Thyroid gland (tissue), 4 donors: Measurements from ENCODE around the gene CDIP1. TPM values are rescaled to one million over a fixed set of nuclear protein-coding genes. Genes with fewer than 3 reads are reported as not detected.

ENCODE experiments used
- DNase-seq, 2 donors: peaks; one replicate each; pipeline ENCODE4 v3.0.0-alpha.2; 2019
- H3K27ac ChIP-seq, 3 donors: fragments of 200-600 bp; sonication (generic); 1 replicate in 2 of 3; 2 replicates in 1 of 3; pipeline ENCODE4 v1.5.1; 2016 to 2019; ENCODE audit warnings: mild to moderate bottlenecking in 1 of 3, moderate library complexity in 1 of 3
- H3K27me3 ChIP-seq: fragments of 200-600 bp; sonication (generic); one replicate; pipeline ENCODE4 v1.5.1; 2019
- H3K36me3 ChIP-seq, 2 donors: fragments of 200-600 bp; sonication (generic); one replicate each; pipeline ENCODE4 v1.5.1; 2016 to 2019
- H3K4me1 ChIP-seq, 2 donors: fragments of 200-600 bp; sonication (generic); one replicate each; pipeline ENCODE4 v1.5.1; 2017 to 2019
- H3K4me3 ChIP-seq, 3 donors: fragments of 200-600 bp; sonication (generic); replicated peaks in 1 of 3; 1 replicate in 2 of 3; 2 replicates in 1 of 3; pipeline ENCODE4 v1.5.1; 2016; ENCODE audit warnings: mild to moderate bottlenecking in 1 of 3
- H3K9me3 ChIP-seq: fragments of 200-600 bp; sonication (generic); one replicate; pipeline ENCODE4 v1.5.1; 2017
- POLR2A ChIP-seq, 2 donors: fragments of 450-650 bp; IDR thresholded peaks; one replicate each; pipeline ENCODE4 v1.6.1; 2017; ENCODE audit warnings: antibody characterized with exemption in 2 of 2, mild to moderate bottlenecking in 2 of 2, moderate library complexity in 1 of 2
- WGBS, 2 donors: methylation state at CpG; one replicate each; pipeline ENCODE4 v1.1.5; 2017; 5-methylcytosine and 5-hydroxymethylcytosine counted together
- intact Hi-C: fragments of 100-400 bp; cut with DNase I; formaldehyde crosslinking; loops from one replicate; pipeline ENCODE4 v1.15.1; 2023
- total RNA-seq, 4 donors: library from RNA; depleted of rRNA; stranded (reverse); fragments of >200 nt; gene quantifications; one replicate each; pipeline ENCODE4 v1.2.3, GENCODE V29; 2016
- TF ChIP-seq, protein P1 (sequence below), 6 experiments: fragments of 200-600 bp in 3 of 6; fragments of 450-650 bp in 3 of 6; sonication (generic) in 3 of 6; IDR thresholded peaks; one replicate each; pipeline ENCODE4 v1.5.1; 2016 to 2019; ENCODE audit warnings: antibody characterized with exemption in 6 of 6, mild to moderate bottlenecking in 2 of 6, inconsistent platforms in 1 of 6, moderate library complexity in 1 of 6

The CDIP1 gene
- total RNA-seq, 4 donors from 2014 or later = 15.5 to 25.4 (median 25.2) TPM

DNA sequence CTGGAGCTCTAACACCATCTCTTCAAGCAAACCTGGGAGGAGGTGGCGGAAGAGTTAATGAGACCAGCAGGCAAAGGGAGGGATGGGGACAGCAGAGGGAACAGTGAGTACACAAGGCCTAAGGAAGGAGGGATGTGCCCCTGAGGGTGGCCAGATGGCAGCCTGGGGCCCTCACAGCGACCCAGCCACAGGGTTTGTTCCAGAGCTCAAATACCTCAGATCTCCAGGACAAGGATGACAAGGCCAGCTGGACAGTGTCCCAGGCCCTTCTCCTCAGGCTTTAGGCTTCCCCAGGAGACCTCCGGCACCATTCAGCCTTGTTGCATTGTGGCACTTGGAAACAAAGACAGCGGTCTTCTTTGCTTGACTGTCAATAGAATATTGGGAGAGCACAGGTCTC, 14.9 kb downstream of the CDIP1 start:
- intact Hi-C loops = no loop called here
- WGBS, 2 donors = 92 to 99% methylated on average over 4 of the region's 4 CpGs
- Histone ChIP-seq H3K9me3 (no peaks in the 10 kb centered on the region), H3K4me1 (peaks cover 0 to 7% of the 10 kb centered on the region in 2 donors), H3K36me3 (no peaks in the 10 kb centered on the region), H3K4me3 (no peak overlapping the region), H3K27me3 (no peaks in the 10 kb centered on the region), H3K27ac (no peak overlapping the region)
- no peak for TF ChIP-seq POLR2A (IDR thresholded peaks at IDR 0.05)
- TF ChIP-seq, protein P1, sequence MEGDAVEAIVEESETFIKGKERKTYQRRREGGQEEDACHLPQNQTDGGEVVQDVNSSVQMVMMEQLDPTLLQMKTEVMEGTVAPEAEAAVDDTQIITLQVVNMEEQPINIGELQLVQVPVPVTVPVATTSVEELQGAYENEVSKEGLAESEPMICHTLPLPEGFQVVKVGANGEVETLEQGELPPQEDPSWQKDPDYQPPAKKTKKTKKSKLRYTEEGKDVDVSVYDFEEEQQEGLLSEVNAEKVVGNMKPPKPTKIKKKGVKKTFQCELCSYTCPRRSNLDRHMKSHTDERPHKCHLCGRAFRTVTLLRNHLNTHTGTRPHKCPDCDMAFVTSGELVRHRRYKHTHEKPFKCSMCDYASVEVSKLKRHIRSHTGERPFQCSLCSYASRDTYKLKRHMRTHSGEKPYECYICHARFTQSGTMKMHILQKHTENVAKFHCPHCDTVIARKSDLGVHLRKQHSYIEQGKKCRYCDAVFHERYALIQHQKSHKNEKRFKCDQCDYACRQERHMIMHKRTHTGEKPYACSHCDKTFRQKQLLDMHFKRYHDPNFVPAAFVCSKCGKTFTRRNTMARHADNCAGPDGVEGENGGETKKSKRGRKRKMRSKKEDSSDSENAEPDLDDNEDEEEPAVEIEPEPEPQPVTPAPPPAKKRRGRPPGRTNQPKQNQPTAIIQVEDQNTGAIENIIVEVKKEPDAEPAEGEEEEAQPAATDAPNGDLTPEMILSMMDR (IDR thresholded peaks at IDR 0.05) = no peak
- no peak for DNase-seq

DNA sequence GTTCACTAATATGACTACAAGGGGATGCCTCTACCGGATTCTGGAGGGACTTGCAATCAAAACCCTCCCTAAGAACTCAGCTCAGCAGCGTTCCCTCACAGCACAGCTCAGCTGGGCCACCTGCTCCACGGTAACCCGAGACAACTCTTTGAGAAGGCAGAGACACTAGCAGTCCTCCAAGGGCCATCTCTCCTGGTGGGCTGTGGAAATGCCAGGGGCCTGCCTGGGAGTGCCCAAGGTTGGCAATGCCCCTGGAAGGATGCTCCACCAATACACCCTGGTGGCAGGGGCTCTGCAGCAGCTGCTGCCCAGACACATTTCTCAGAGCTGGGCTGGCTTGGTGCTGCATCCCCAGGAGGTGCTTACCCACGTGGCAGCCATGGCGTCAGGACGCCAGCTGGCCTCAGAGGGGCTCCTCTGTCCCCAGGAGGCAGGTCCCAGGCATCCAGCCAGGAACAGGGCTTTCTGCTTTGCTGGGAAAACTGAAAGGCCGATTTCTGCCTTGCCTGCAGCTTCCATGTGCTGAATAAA, 16.5 kb downstream of the CDIP1 start:
- 35 to 62% methylated on average over 6 to 8 of the region's 8 CpGs for WGBS, 2 donors
- Histone ChIP-seq H3K36me3 (no peaks in the 10 kb centered on the region), H3K4me3 (no peak overlapping the region), H3K27me3 (no peaks in the 10 kb centered on the region), H3K4me1 (peaks cover 0 to 7% of the 10 kb centered on the region in 2 donors), H3K9me3 (no peaks in the 10 kb centered on the region), H3K27ac (no peak overlapping the region)
- no peak for TF ChIP-seq POLR2A (IDR thresholded peaks at IDR 0.05)
- DNase-seq = no peak
- intact Hi-C loops = no loop called here

DNA sequence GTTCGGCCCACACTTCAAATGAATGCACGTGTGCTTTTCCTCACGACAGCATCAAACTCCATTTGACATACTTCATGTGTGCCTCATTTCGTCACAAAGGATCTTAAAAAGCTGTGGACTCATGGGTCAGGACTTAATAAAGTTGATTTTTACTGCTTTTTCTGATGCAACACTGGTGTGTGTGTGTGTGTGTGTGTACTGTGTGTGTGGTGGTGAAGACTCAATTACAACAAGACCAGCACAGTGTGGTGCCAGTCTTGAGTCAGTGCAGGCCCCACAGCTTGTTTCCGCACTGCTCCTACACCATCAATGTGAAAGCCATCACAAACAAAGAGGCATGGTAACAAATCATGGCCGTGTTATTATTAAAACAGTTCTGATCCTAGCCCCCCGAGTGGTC, 17.7 kb downstream of the CDIP1 start:
- Histone ChIP-seq H3K27me3 (no peaks in the 10 kb centered on the region), H3K27ac (no peak overlapping the region), H3K4me3 (no peak overlapping the region), H3K9me3 (no peaks in the 10 kb centered on the region), H3K4me1 (peaks cover 0 to 8% of the 10 kb centered on the region in 2 donors), H3K36me3 (no peaks in the 10 kb centered on the region)
- WGBS, 2 donors = 92 to 96% methylated on average over 7 of the region's 7 CpGs
- TF ChIP-seq, protein P1 (IDR thresholded peaks at IDR 0.05) = no peak
- TF ChIP-seq POLR2A (IDR thresholded peaks at IDR 0.05) = no peak
- intact Hi-C loops = no loop called here
- no peak for DNase-seq

DNA sequence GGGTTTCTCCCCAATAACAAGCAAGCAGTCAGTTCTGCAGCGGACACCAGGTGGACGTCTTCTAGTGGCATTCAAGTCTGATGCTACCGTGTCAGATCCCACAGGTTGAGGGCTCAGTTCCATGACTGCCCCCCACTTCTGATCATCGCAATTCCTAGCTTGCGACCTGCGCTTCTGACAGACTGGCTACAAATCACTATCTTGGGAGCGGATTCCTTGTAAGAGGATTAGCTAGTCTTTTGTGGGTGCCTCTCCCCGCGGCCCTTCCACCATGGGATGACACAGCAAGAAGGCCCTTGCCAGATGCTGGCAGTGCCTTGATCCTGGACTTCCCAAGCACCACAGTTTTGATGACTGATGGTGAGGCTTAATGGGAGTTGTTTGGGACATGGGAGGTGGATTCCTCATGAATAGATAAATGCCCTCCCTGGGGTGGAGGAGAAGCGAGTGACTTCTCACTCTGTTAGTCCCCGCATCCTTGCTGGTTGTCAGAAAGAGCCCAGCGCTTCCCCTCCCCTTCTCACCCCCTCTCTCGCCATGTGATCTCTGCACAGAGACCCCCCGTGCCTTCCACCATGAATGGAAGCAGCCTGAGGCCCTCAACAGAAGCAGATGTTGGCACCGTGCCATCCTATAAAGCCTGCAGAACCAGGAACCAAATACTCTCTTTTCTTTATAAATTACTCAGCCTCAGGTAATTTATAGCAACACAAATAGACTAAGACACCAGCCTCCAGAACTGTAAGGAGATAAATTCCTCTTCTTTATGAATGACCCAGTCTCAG, 19.1 kb downstream of the CDIP1 start:
- Histone ChIP-seq H3K4me1 (peaks cover 0 to 14% of the 10 kb centered on the region in 2 donors), H3K4me3 (no peak overlapping the region), H3K27me3 (no peaks in the 10 kb centered on the region), H3K36me3 (no peaks in the 10 kb centered on the region), H3K27ac (no peak overlapping the region), H3K9me3 (no peaks in the 10 kb centered on the region)
- 86% methylated on average over 13 to 15 of the region's 15 CpGs for WGBS, 2 donors
- intact Hi-C loops = no loop called here
- TF ChIP-seq, protein P1 (IDR thresholded peaks at IDR 0.05) = no peak
- no peak for TF ChIP-seq POLR2A (IDR thresholded peaks at IDR 0.05)
- DNase-seq = no peak

DNA sequence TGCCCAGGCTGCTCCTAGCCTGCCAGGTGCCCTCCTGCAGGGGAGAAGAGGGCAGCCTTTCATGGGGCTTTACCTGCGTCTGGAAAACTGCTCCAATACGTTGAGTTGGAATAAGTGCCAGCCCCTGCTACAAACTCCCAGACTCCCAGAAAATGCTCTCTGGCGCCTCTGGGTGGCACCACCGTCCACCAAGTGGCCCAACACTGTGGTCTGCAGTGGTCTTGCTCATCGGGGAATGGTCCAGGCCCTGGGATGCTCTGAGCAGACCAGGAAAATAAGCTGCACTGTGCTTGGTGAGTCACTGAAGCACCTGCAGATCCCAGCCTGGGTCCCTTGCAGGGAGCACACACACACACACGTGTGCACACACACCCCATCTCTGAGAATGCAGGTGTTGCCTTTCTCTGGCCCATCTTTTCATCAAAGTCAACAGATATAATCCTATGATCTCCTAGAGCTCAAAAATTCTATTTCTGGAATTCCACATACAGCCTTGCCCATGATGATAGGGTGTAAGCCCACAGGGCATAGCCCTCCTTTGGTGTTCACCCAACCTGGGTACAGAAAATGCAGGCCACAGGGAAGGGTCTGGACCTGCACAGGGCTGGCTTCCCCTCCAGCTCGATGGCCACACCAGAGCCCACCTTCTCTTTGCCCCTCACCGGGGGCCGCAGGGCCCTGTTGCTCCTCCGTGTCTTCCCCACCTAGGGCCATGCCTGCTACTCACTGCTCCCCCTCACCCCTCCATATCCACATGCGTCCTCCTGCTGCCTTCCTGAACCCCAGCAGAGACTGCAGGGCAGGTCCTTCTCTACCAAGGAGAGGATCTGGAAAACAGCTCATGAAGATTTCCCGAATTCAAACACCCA, 20.5 kb downstream of the CDIP1 start:
- no peak for DNase-seq
- H3K9me3 ChIP-seq = no peaks in the 10 kb centered on the region
- peaks cover 0 to 26% of the 10 kb centered on the region in 2 donors for H3K4me1 ChIP-seq
- H3K36me3 ChIP-seq = no peaks in the 10 kb centered on the region
- H3K27me3 ChIP-seq = no peaks in the 10 kb centered on the region
- 70 to 71% methylated on average over 10 to 11 of the region's 12 CpGs for WGBS, 2 donors
- no peak for TF ChIP-seq POLR2A (IDR thresholded peaks at IDR 0.05)
- TF ChIP-seq, protein P1 (IDR thresholded peaks at IDR 0.05) = peak in 4 of 6 experiments; percentile 25 to 59 (median 56)
- no peak overlapping the region for H3K27ac ChIP-seq
- intact Hi-C loops = no loop called here
- H3K4me3 ChIP-seq = no peak overlapping the region
